Measurements from ENCODE around the gene NRIP1.
A peak's percentile ranks its signal among the peaks of the same experiment; 100 is the strongest.

The NRIP1 gene

DNA sequence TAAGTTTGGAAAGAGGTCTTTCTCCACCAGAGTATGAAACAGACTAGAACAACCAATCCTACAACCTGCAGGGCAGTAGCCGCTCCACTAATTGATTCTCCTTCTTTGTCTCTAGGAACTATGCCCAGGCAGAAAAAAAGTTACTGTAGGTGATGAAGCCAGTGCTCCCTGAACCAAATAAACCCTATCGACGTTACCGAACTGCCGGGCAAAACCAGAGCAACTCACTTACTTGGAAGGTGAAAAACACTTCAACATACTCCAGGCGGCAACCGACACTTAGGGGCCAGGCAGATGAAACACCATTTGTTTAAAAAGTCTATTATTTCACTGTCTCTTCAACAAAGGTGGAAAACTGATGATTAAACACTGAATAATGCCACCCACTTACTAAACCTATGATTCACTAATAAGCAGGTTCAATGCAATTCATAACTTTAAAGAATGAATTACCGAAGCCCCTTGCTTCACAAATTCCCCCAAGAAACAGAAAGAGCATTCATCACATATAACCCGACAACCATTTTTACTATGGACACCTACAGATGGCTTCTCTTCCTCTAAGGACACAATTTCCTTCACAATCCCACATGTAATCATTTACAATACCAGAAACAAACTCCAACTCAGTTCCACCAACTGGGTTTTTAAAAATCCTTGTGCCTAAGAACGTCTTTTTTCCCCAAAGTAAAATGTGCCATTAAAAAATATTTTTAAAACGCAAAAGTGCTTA, 1.6 kb downstream of the NRIP1 start:
- Histone ChIP-seq H3K4me3 (ENCODE audit: insufficient read depth, low read length, poor library complexity, severe bottlenecking) (no peak overlapping the region), H3K9ac (ENCODE audit: low read length) (no peak overlapping the region), H3K27ac (ENCODE audit: low read depth, low read length) (no peak overlapping the region), H3K27me3 (ENCODE audit: low read length) (no peaks in the 10 kb centered on the region), H3K36me3 (ENCODE audit: low read length) (no peaks in the 10 kb centered on the region), H3F3A (ENCODE audit: insufficient read depth) (peaks cover 9% of the 10 kb centered on the region; the same call in 1 of the 2 replicates), H3K9me3 (ENCODE audit: insufficient read depth, low read length) (no peaks in the 10 kb centered on the region), H3K4me2 (ENCODE audit: low read depth, low read length, poor library complexity, severe bottlenecking) (peak overlapping the region; percentile 54), H3K79me2 (ENCODE audit: insufficient read depth, low read length) (no peaks in the 10 kb centered on the region), H4K20me1 (ENCODE audit: low read depth, low read length) (no peaks in the 10 kb centered on the region; the same call in 1 of the 2 replicates), H3K9me2 (replicated peaks; ENCODE audit: insufficient read depth, low read length) (no peaks in the 10 kb centered on the region), H2AFZ (ENCODE audit: low read depth, low read length, severe bottlenecking) (no peak overlapping the region)
- TF ChIP-seq EZH2phosphoT487 (conservative IDR thresholded peaks at IDR 0.05; ENCODE audit: low read length), result no peak
- TF ChIP-seq, protein P1, sequence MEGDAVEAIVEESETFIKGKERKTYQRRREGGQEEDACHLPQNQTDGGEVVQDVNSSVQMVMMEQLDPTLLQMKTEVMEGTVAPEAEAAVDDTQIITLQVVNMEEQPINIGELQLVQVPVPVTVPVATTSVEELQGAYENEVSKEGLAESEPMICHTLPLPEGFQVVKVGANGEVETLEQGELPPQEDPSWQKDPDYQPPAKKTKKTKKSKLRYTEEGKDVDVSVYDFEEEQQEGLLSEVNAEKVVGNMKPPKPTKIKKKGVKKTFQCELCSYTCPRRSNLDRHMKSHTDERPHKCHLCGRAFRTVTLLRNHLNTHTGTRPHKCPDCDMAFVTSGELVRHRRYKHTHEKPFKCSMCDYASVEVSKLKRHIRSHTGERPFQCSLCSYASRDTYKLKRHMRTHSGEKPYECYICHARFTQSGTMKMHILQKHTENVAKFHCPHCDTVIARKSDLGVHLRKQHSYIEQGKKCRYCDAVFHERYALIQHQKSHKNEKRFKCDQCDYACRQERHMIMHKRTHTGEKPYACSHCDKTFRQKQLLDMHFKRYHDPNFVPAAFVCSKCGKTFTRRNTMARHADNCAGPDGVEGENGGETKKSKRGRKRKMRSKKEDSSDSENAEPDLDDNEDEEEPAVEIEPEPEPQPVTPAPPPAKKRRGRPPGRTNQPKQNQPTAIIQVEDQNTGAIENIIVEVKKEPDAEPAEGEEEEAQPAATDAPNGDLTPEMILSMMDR (IDR thresholded peaks at IDR 0.05; ENCODE audit: insufficient read depth, low read length, poor library complexity, severe bottlenecking), result no peak

DNA sequence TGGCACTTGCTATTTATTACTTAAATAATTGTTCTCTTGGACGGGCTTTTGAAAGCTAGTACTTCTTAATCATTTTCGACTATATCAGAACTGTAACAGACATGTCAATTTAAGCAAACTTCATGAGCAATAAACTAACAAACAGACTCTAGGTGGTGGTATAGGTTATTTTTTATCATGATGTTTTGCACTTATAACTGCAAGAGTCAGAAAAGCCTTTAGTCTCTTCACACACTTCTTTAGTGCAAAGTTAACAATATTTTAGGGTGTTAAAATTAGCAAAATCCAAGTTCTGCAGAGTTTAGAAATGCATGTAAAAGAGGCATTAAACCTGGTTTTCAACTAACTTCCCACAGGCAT, 2.2 kb downstream of the NRIP1 start:
- Histone ChIP-seq H3K9me3 (ENCODE audit: insufficient read depth, low read length) (no peaks in the 10 kb centered on the region), H3K9me2 (replicated peaks; ENCODE audit: insufficient read depth, low read length) (no peaks in the 10 kb centered on the region), H3K9ac (ENCODE audit: low read length) (no peak overlapping the region), H3K4me2 (ENCODE audit: low read depth, low read length, poor library complexity, severe bottlenecking) (no peak overlapping the region), H3K27me3 (ENCODE audit: low read length) (no peaks in the 10 kb centered on the region), H3K79me2 (ENCODE audit: insufficient read depth, low read length) (no peaks in the 10 kb centered on the region), H2AFZ (ENCODE audit: low read depth, low read length, severe bottlenecking) (no peak overlapping the region), H3K36me3 (ENCODE audit: low read length) (no peaks in the 10 kb centered on the region), H3K27ac (ENCODE audit: low read depth, low read length) (no peak overlapping the region), H3K4me3 (ENCODE audit: insufficient read depth, low read length, poor library complexity, severe bottlenecking) (no peak overlapping the region), H4K20me1 (ENCODE audit: low read depth, low read length) (no peaks in the 10 kb centered on the region; the same call in 1 of the 2 replicates), H3F3A (ENCODE audit: insufficient read depth) (peaks cover 9% of the 10 kb centered on the region; the same call in 1 of the 2 replicates)
- TF ChIP-seq, protein P1 (IDR thresholded peaks at IDR 0.05; ENCODE audit: insufficient read depth, low read length, poor library complexity, severe bottlenecking), result no peak
- no peak for TF ChIP-seq EZH2phosphoT487 (conservative IDR thresholded peaks at IDR 0.05; ENCODE audit: low read length)

DNA sequence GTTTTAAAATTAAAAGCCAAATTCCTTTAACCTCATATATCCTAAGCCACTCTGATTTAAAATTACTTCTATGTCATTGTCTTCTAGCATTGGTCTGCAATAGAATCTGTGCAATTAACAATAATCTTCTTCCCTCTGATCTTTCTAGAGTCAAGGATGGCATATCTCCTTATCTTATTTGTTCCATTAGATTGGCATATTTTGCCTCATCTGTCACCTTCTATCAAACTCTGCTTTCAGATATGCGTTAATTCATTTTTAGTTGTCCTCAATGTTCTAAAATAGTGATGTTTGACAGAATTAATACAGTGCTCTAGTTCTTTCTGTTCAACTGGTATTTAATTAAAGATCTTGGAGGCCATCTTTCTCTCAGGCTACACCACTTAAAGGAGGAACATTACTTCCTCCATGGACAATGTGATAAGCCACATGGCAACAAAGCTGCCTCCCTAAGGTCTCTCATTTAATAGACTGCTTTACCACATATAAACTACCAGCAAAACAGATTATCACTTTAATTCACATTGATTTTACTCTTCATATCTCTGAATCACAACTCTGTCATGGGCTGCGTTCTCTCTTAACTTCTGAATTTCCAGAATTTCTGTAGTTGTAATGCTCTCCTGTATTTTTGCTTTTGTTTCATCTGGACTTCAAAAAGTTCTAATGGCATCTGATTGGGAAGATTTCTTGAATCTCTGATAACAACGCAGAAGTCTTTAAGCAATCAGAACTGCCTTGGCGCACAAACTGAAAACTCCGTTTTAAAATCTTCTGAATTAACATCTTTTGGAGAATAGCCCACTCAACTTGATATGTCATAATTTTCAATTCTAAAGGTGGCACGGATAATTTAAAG, 2.8 kb downstream of the NRIP1 start:
- Histone ChIP-seq H3K9me2 (replicated peaks; ENCODE audit: insufficient read depth, low read length) (no peaks in the 10 kb centered on the region), H3K4me3 (ENCODE audit: insufficient read depth, low read length, poor library complexity, severe bottlenecking) (no peak overlapping the region), H3K4me2 (ENCODE audit: low read depth, low read length, poor library complexity, severe bottlenecking) (no peak overlapping the region), H2AFZ (ENCODE audit: low read depth, low read length, severe bottlenecking) (no peak overlapping the region), H3K79me2 (ENCODE audit: insufficient read depth, low read length) (no peaks in the 10 kb centered on the region), H4K20me1 (ENCODE audit: low read depth, low read length) (no peaks in the 10 kb centered on the region; the same call in 1 of the 2 replicates), H3K27me3 (ENCODE audit: low read length) (no peaks in the 10 kb centered on the region), H3F3A (ENCODE audit: insufficient read depth) (peaks cover 9% of the 10 kb centered on the region; the same call in 1 of the 2 replicates), H3K9ac (ENCODE audit: low read length) (no peak overlapping the region), H3K36me3 (ENCODE audit: low read length) (no peaks in the 10 kb centered on the region), H3K27ac (ENCODE audit: low read depth, low read length) (no peak overlapping the region), H3K9me3 (ENCODE audit: insufficient read depth, low read length) (no peaks in the 10 kb centered on the region)
- no peak for TF ChIP-seq EZH2phosphoT487 (conservative IDR thresholded peaks at IDR 0.05; ENCODE audit: low read length)
- TF ChIP-seq, protein P1 (IDR thresholded peaks at IDR 0.05; ENCODE audit: insufficient read depth, low read length, poor library complexity, severe bottlenecking), result no peak

Measured in SU-DHL-6 (cell line).